ENCODE measurements around the gene CFAP61. TPM values are rescaled to one million over a fixed set of nuclear protein-coding genes. Genes with fewer than 3 reads are reported as not detected.

Gene CFAP61
- total and polyA plus RNA-seq, 2 experiments from 2014 or later = 0.21 TPM; not detected in 1

- Histone ChIP-seq H3K4me1 (ENCODE audit: insufficient read depth) (no peaks in the 10 kb centered on the region), H3K4me2 (no peak overlapping the region), H3K27me3 (ENCODE audit: insufficient read depth) (no peaks in the 10 kb centered on the region), H3K4me3 (no peak overlapping the region), H3K36me3 (ENCODE audit: insufficient read depth) (no peaks in the 10 kb centered on the region), H3K27ac (ENCODE audit: low read depth) (no peak overlapping the region), H2AFZ (no peak overlapping the region), H3K9me2 (ENCODE audit: insufficient read depth) (no peaks in the 10 kb centered on the region), H4K20me1 (replicated peaks; ENCODE audit: insufficient read depth) (no peaks in the 10 kb centered on the region), H3K79me2 (replicated peaks; ENCODE audit: insufficient read depth) (no peaks in the 10 kb centered on the region), H3F3A (replicated peaks; ENCODE audit: low read depth) (no peaks in the 10 kb centered on the region)
- TF ChIP-seq ZNF462 (CRISPR knock-in tag; IDR thresholded peaks at IDR 0.05) = no peak
- TF ChIP-seq CTCF (conservative IDR thresholded peaks at IDR 0.05; ENCODE audit: low read depth in 2 of 2) = no peak
- no peak for TF ChIP-seq JUNB (IDR thresholded peaks at IDR 0.05; ENCODE audit: unreplicated experiment)
- TF ChIP-seq REST (IDR thresholded peaks at IDR 0.05; ENCODE audit: unreplicated experiment) = no peak
- TF ChIP-seq EZH2phosphoT487 (IDR thresholded peaks at IDR 0.05; ENCODE audit: unreplicated experiment) = no peak
- TF ChIP-seq NANOG (IDR thresholded peaks at IDR 0.05; ENCODE audit: borderline replicate concordance) = no peak
- no peak for TF ChIP-seq POLR2AphosphoS5 (IDR thresholded peaks at IDR 0.05; ENCODE audit: low read depth)
- no peak for TF ChIP-seq EZH2 (IDR thresholded peaks at IDR 0.05; ENCODE audit: low read depth, unreplicated experiment)
- no peak for TF ChIP-seq ZNF331 (CRISPR knock-in tag; IDR thresholded peaks at IDR 0.05; ENCODE audit: low read depth)
- no peak for TF ChIP-seq ZNF114 (CRISPR knock-in tag; IDR thresholded peaks at IDR 0.05)
- no peak for TF ChIP-seq STAT1 (IDR thresholded peaks at IDR 0.05; ENCODE audit: unreplicated experiment)
- no peak for TF ChIP-seq ETS1 (IDR thresholded peaks at IDR 0.05)
- peaks cover 23% of the 10 kb centered on the region for H3K4me1 Mint-ChIP-seq
- no peaks in the 10 kb centered on the region for H3K36me3 Mint-ChIP-seq (ENCODE audit: low read depth)
- DNase-seq (ENCODE audit: low spot score) (no peak), ATAC-seq (no peak)
- H3K9me3 Mint-ChIP-seq = no peaks in the 10 kb centered on the region; the same call in 2 of the 3 replicates
- H3K27ac Mint-ChIP-seq = no peak overlapping the region; the same call in 1 of the 2 replicates
- no peak overlapping the region for H3K4me3 Mint-ChIP-seq
- H3K27me3 Mint-ChIP-seq (ENCODE audit: insufficient read depth, low read depth, poor library complexity) = peaks cover 8% of the 10 kb centered on the region
These were observed 347.5 kb downstream of the CFAP61 start for GRCh38 chr20:20399531-20400500.

Data from GM23338 (cell line).